Fibroblast of mammary gland (primary cell): Measurements from ENCODE around the gene DENND5B.

Experiments
- DNase-seq: peaks from one replicate; pipeline ENCODE4 v3.0.0-alpha.2; 2010; ENCODE audit warnings: low read depth
- H3K4me3 ChIP-seq: 2 replicates; pipeline ENCODE4 v1.5.1; 2011; ENCODE audit warnings: low read depth, mild to moderate bottlenecking, low read length, moderate library complexity; ENCODE audit not compliant: control insufficient read depth
- TF ChIP-seq, protein P1 (sequence below): conservative IDR thresholded peaks from 2 replicates; pipeline ENCODE4 v1.5.1; 2011; ENCODE audit warnings: low read depth, low read length, inconsistent platforms; ENCODE audit not compliant: control insufficient read depth, insufficient read depth

Gene DENND5B

DNA sequence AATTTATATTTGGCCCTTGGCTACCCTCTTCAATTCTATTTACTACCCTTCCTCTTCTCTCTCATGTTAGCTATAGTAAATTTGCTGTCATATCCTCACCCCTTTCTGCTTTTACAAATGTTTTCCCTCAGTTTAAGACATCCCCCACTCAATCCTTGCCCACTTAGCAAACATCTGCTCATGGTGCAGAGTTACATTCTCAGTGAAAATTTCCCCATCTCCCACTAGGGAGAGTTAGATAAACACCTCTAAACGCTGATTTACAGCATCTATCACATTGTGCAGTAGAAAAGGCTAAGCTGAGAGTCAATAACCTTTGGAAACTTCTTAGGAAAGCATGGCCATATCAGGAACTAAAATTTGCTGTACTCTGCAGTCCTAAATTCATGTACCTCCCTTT, 69.0 kb downstream of the DENND5B start:
- H3K4me3 ChIP-seq, result no peak overlapping the region
- peak; percentile 30 for DNase-seq
- TF ChIP-seq, protein P1, sequence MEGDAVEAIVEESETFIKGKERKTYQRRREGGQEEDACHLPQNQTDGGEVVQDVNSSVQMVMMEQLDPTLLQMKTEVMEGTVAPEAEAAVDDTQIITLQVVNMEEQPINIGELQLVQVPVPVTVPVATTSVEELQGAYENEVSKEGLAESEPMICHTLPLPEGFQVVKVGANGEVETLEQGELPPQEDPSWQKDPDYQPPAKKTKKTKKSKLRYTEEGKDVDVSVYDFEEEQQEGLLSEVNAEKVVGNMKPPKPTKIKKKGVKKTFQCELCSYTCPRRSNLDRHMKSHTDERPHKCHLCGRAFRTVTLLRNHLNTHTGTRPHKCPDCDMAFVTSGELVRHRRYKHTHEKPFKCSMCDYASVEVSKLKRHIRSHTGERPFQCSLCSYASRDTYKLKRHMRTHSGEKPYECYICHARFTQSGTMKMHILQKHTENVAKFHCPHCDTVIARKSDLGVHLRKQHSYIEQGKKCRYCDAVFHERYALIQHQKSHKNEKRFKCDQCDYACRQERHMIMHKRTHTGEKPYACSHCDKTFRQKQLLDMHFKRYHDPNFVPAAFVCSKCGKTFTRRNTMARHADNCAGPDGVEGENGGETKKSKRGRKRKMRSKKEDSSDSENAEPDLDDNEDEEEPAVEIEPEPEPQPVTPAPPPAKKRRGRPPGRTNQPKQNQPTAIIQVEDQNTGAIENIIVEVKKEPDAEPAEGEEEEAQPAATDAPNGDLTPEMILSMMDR, result no peak

DNA sequence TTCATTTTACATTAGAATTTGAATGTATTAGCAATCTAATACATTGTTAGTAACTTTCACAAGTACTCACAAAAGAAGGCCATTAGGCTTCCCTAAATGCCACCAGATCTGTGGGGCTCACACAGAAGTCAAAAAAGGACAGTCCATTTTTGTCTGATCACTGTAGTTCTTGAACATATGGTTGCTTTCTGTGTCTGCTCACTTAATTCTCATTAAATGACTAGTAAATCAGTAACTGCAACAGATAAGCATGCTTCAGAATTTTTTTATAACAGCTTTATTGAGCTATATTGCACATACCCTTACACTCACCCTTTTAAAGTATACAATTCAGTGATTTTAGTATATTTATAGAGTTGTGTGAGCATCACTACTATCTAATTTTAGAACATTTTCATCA, 71.4 kb downstream of the DENND5B start:
- DNase-seq, result no peak
- TF ChIP-seq, protein P1, result no peak
- H3K4me3 ChIP-seq, result no peak overlapping the region

DNA sequence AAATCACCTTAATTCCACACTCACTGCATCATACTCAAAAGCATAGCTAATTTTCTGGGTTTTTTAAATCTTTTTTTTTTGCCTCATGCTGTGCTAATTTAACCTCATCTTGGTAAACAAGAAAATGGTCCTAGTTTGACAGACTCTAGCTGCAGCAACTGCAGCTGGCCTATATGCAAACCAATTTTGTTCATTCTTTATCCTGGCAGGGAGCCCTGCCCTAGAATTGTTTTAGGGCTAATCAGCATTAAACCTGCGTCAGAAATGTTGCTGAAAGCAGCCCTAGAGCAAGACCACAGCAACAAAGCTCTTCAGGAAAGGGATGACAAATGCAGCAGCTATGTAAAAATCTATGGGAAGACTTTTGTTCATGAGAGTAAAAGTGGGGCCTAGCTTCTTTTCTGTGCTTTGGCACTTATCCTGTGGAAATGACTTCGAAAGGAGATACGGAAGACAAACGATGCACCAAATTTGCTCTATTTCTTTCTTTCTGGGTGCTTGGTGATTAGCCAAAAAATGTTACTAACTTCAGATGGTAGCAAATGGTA, 72.2 kb downstream of the DENND5B start:
- no peak overlapping the region for H3K4me3 ChIP-seq
- TF ChIP-seq, protein P1, result no peak
- peak; percentile 98 for DNase-seq

DNA sequence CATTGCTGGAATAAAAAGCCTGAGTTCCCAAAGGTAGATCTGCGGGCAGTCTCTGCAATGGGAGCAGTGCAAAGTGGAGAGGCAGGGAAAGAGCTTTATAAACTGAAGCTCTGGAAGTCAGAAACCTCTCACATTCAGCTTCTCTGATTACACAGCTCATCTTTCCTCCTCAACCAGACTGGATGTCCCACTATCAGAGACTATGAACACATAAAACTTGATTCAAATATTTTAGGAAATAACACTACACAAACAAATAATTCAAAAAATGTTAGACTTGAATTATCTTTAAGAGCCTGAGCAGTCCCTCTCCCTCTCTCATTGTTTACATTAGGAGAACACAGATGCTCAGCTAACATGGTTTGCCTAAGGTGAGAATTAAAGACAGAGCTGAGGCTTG, 72.9 kb downstream of the DENND5B start:
- DNase-seq, result no peak
- TF ChIP-seq, protein P1, result no peak
- H3K4me3 ChIP-seq, result no peak overlapping the region

DNA sequence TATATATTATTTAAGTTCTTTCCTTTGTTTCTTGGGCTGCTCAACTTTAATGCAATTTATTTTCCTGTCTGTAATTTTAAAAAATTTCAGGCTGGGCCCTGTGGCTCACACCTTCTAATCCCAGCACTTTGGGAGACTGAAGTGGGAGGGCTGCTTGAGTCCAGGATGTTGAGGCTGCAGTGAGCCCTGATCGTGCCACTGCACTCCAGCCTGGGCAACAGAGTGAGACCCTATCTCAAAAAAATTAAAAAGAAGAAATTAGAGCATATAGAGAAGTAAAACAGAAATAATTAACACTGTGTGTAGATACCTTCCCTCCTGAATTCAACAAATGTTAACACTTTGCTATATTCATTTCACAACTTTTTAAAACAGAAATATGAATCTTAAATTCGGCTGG, 74.2 kb downstream of the DENND5B start:
- DNase-seq, result no peak
- H3K4me3 ChIP-seq, result no peak overlapping the region
- TF ChIP-seq, protein P1, result no peak

DNA sequence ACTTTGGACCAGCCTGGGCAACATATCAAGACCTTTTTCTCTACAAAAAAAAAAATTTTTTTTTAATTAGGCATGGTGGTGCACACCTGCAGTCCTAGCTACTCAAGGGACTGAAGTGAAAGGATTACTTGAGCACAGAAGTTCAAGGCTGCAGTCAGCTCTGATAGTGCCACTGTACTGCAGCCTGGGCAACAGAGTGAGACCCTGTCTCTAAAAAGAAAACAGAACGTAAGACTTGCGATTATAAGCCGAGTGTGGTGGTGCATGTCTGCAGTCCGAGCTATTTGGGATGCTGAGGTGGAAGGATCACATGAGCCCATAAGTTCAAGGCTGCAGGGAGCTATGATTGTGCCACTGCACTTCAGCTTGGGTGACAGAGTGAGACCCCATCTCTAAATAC, 76.0 kb downstream of the DENND5B start:
- no peak overlapping the region for H3K4me3 ChIP-seq
- DNase-seq, result no peak
- TF ChIP-seq, protein P1, result no peak

DNA sequence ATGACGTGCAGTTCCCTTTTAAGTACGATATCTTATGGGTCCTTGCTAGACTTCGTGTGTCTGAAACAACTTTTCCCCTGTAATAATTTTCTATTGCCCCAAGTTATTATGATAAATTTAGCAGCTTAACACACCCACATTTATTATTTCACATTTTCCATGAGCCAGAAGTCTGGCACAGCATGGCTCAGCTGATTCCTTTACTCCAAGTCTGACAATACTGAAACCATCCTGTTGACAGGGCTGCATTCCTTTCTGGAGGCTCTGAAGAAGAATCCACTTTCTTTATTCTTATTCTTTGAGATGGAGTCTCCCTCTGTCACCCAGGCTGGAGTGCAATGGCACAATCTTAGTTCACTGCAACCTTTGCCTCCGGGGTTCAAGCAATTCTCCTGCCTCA, 80.9 kb downstream of the DENND5B start:
- TF ChIP-seq, protein P1, result no peak
- no peak for DNase-seq
- no peak overlapping the region for H3K4me3 ChIP-seq
